HCT116 (cell line): ENCODE results near the gene IGSF21. TPM values are rescaled to one million over a fixed set of nuclear protein-coding genes. Genes with fewer than 3 reads are reported as not detected.

Source experiments
- ATAC-seq: fragments of 200-7000 bp; cut with Tn5 transposase; 2 replicates; pipeline ENCODE4 v1.9.1; 2020; ENCODE audit warnings: mild to moderate bottlenecking, moderate library complexity
- BruUV-seq: library from RNA; stranded (reverse); fragments of 400-500 nt; replicated peaks from 2 replicates; lab custom pipeline; 2021; lab: Mats Ljungman, UMichigan
- CTCF ChIA-PET: fragments of 300-600 bp; sonication (Branson Sonifier 250); formaldehyde crosslinking; loops from one replicate; lab custom pipeline; 2021; ENCODE audit warnings: antibody characterized with exemption; lab: Charles Lee
- POLR2A ChIA-PET: fragments of 300-600, 350-600 bp; sonication (Branson Sonifier 250); formaldehyde crosslinking; loops from one replicate; lab custom pipeline; 2021; ENCODE audit warnings: antibody characterized with exemption; lab: Charles Lee
- RAD21 ChIA-PET, 2 experiments: fragments of 300-600 bp; sonication (Branson Sonifier 250); formaldehyde crosslinking; loops; one replicate each; lab custom pipeline; 2023; ENCODE audit warnings: low total read pairs in 2 of 2; ENCODE audit not compliant: uncharacterized antibody in 2 of 2, unreplicated experiment in 2 of 2, low non-redundant PET in 1 of 2; lab: Charles Lee
- DNase-seq: peaks from one replicate; pipeline ENCODE4 v3.0.0-alpha.2; 2010; ENCODE audit warnings: low read depth, low spot score
- H2AFZ ChIP-seq: fragments of 200-600 bp; shearing (Covaris generic), sonication (generic); 2 replicates; pipeline ENCODE4 v1.6.1; 2017; ENCODE audit warnings: low read depth, mixed run types, mixed read lengths, antibody characterized with exemption, low read length; ENCODE audit not compliant: poor library complexity, severe bottlenecking
- H3K27ac ChIP-seq: 2 replicates; pipeline ENCODE4 v1.5.1; 2012; ENCODE audit warnings: low read depth, low read length
- H3K27me3 ChIP-seq: fragments of 200-600 bp; sonication (generic); 2 replicates; pipeline ENCODE4 v1.6.1; 2016; ENCODE audit warnings: mixed run types, low read length, mixed read lengths; ENCODE audit not compliant: insufficient read depth
- H3K36me3 ChIP-seq, 2 experiments: fragments of 200-500 bp in 1 of 2; fragments of 200-600 bp in 1 of 2; sonication (Bioruptor generic) in 1 of 2; sonication (generic) in 1 of 2; 2 replicates each; pipeline versions ENCODE4 v1.5.1 to v1.6.1; 2014 to 2016; ENCODE audit warnings: low read length in 2 of 2, inconsistent platforms in 1 of 2, mixed read lengths in 1 of 2, mixed run types in 1 of 2; ENCODE audit not compliant: insufficient read depth in 2 of 2, control insufficient read depth in 1 of 2
- H3K4me1 ChIP-seq, 2 experiments: fragments of 200-600 bp in 1 of 2; sonication (generic) in 1 of 2; 2 replicates each; pipeline versions ENCODE4 v1.5.1 to v1.6.1; 2012 to 2017; ENCODE audit warnings: low read length in 2 of 2, inconsistent platforms in 1 of 2, mild to moderate bottlenecking in 1 of 2, mixed read lengths in 1 of 2, mixed run types in 1 of 2, moderate library complexity in 1 of 2; ENCODE audit not compliant: insufficient read depth in 2 of 2, control insufficient read depth in 1 of 2
- H3K4me2 ChIP-seq: fragments of 200-600 bp; sonication (generic); 2 replicates; pipeline ENCODE4 v1.6.1; 2017; ENCODE audit warnings: mixed run types, low read length, mixed read lengths
- H3K4me3 ChIP-seq, 2 experiments: fragments of 200-600 bp in 1 of 2; sonication (generic) in 1 of 2; replicated peaks in 1 of 2; 2 replicates each; pipeline ENCODE4 v1.5.1; 2011 to 2016; ENCODE audit warnings: low read length in 2 of 2, control low read depth in 1 of 2, low read depth in 1 of 2, mild to moderate bottlenecking in 1 of 2, mixed read lengths in 1 of 2, mixed run types in 1 of 2
- H3K79me2 ChIP-seq: fragments of 200-600 bp; sonication (generic); 2 replicates; pipeline ENCODE4 v1.6.1; 2017; ENCODE audit warnings: mild to moderate bottlenecking, mixed run types, low read length, moderate library complexity, mixed read lengths; ENCODE audit not compliant: insufficient read depth
- H3K9ac ChIP-seq: fragments of 200-600 bp; sonication (generic); 2 replicates; pipeline ENCODE4 v1.6.1; 2016; ENCODE audit warnings: low read length, mixed read lengths
- H3K9me2 ChIP-seq: fragments of 200-600 bp; sonication (generic), shearing (Covaris generic); 2 replicates; pipeline ENCODE4 v1.6.1; 2017; ENCODE audit warnings: mixed run types, mild to moderate bottlenecking, moderate library complexity; ENCODE audit not compliant: insufficient read depth
- H3K9me3 ChIP-seq, 2 experiments: fragments of 200-500 bp in 1 of 2; fragments of 200-600 bp in 1 of 2; sonication (Bioruptor generic) in 1 of 2; sonication (generic) in 1 of 2; 2 replicates each; pipeline ENCODE4 v1.6.1; 2014 to 2017; ENCODE audit warnings: low read length in 2 of 2, mixed read lengths in 2 of 2, inconsistent platforms in 1 of 2, low read depth in 1 of 2, mild to moderate bottlenecking in 1 of 2, mixed run types in 1 of 2, moderate library complexity in 1 of 2; ENCODE audit not compliant: control insufficient read depth in 1 of 2, insufficient read depth in 1 of 2
- H4K20me1 ChIP-seq: fragments of 200-600 bp; sonication (generic), shearing (Covaris generic); 2 replicates; pipeline ENCODE4 v1.6.1; 2017; ENCODE audit warnings: mixed run types, mild to moderate bottlenecking, moderate library complexity; ENCODE audit not compliant: insufficient read depth
- CBX3 ChIP-seq: IDR thresholded peaks from 2 replicates; pipeline ENCODE4 v1.6.1; 2012; ENCODE audit warnings: low read depth
- CEBPB ChIP-seq: IDR thresholded peaks from 2 replicates; pipeline ENCODE4 v1.6.1; 2012; ENCODE audit warnings: low read depth
- CTCF ChIP-seq, 3 experiments: fragments of 200-600 bp in 1 of 3; sonication (generic) in 1 of 3; IDR thresholded peaks in 2 of 3; conservative IDR thresholded peaks in 1 of 3; 2 replicates each; pipeline ENCODE4 v1.5.1; 2012 to 2017; ENCODE audit warnings: low read depth in 2 of 3, low read length in 2 of 3, antibody characterized with exemption in 1 of 3, borderline replicate concordance in 1 of 3, control low read depth in 1 of 3, mild to moderate bottlenecking in 1 of 3, mixed read lengths in 1 of 3, mixed run types in 1 of 3, moderate library complexity in 1 of 3; ENCODE audit not compliant: insufficient read depth in 1 of 3
- EZH2phosphoT487 ChIP-seq: fragments of 200-600 bp; IDR thresholded peaks from 2 replicates; pipeline ENCODE4 v1.6.1; 2018; ENCODE audit warnings: antibody characterized with exemption, borderline replicate concordance
- FOSL1 ChIP-seq: IDR thresholded peaks from 2 replicates; pipeline ENCODE4 v1.6.1; 2012; ENCODE audit warnings: low read depth
- MAX ChIP-seq: IDR thresholded peaks from 2 replicates; pipeline ENCODE4 v1.6.1; 2012
- POLR2AphosphoS5 ChIP-seq: IDR thresholded peaks from 2 replicates; pipeline ENCODE4 v1.6.1; 2011; ENCODE audit warnings: mild to moderate bottlenecking, low read depth, low read length, moderate library complexity
- ZFX ChIP-seq: fragments of 450-650 bp; IDR thresholded peaks from 2 replicates; pipeline ENCODE4 v1.6.1; 2017
- ZNF274 ChIP-seq: fragments of 200-500 bp; sonication (Bioruptor generic); IDR thresholded peaks from 2 replicates; pipeline ENCODE4 v1.6.1; 2014; ENCODE audit warnings: mild to moderate bottlenecking, low read depth, low read length, inconsistent platforms
- intact Hi-C: fragments of 100-400 bp; cut with micrococcal nuclease; formaldehyde crosslinking; loops from 2 replicates; pipeline ENCODE4 v1.10.0; 2022
- total RNA-seq: library from RNA; stranded (reverse); gene quantifications from one replicate; pipeline ENCODE4 v1.2.1, GENCODE V29; 2021; ENCODE audit not compliant: unreplicated experiment

The IGSF21 gene
- total RNA-seq, 1 experiment from 2014 or later: not detected

- ATAC-seq: peak; percentile 77
- CTCF ChIA-PET: interaction anchor here (0.8 to 1.1 kb wide), 2 partner anchors 23 to 253 kb away, joined by 3 to 4 read pairs; no protein-coding TSS in a partner anchor
Measured at GRCh38 chr1:18322368-18323032, 214.9 kb downstream of the IGSF21 start.

More at GRCh38 chr1:18322368-18323032, 214.9 kb downstream of the IGSF21 start:
- intact Hi-C loops: no loop called here
- H3K4me1 ChIP-seq: peaks cover 0 to 3% of the 10 kb centered on the region in 2 experiments; a peak in 1 of 4 replicates
- no peak overlapping the region for H3K9ac ChIP-seq
- POLR2A ChIA-PET: no interaction called here
- no peaks in the 10 kb centered on the region for H4K20me1 ChIP-seq
- H3K4me3 ChIP-seq: no peak overlapping the region
- no peaks in the 10 kb centered on the region for H3K36me3 ChIP-seq
- no peak overlapping the region for H2AFZ ChIP-seq
- no peaks in the 10 kb centered on the region for H3K79me2 ChIP-seq
- RAD21 ChIA-PET: no interaction called here
- H3K27me3 ChIP-seq: 0 out of 2 replicates have a peak, but pooled peaks cover 3% of the 10 kb centered on the region
- no peak overlapping the region for H3K27ac ChIP-seq
- H3K4me2 ChIP-seq: no peak overlapping the region
- BruUV-seq: no TSS peak
- DNase-seq: peak; percentile 12
- no peaks in the 10 kb centered on the region for H3K9me3 ChIP-seq
- TF ChIP-seq CEBPB (no peak), CBX3 (peak; percentile 46; the same call in 1 of the 2 replicates), MAX (peak; percentile 95), FOSL1 (no peak), POLR2AphosphoS5 (no peak), EZH2phosphoT487 (no peak), ZFX (0 out of 2 replicates have a peak, but pooled peaks have one; percentile 20), ZNF274 (no peak), CTCF (IDR thresholded peaks at IDR 0.05 in 2 of 3, conservative IDR thresholded peaks at IDR 0.05 in 1 of 3; ENCODE audit: borderline replicate concordance in 1 of 3, insufficient read depth in 1 of 3, low read depth in 2 of 3, low read length in 2 of 3) (peak; percentile 33 to 68 (median 57); a peak in 5 of 6 replicates)
- H3K9me2 ChIP-seq: no peaks in the 10 kb centered on the region
